Muscle layer of colon (tissue), 2 donors: Measurements from ENCODE around the gene CCL26.
"Not testable (repeated sequence)": the region's sequence is repeated elsewhere in the genome, so short reads cannot be mapped to it uniquely, and the experiment has no call there.

Experiments
- H3K27ac ChIP-seq: one replicate; pipeline ENCODE4 v1.7.0; 2013; ENCODE audit warnings: low read depth, mild to moderate bottlenecking, low read length, moderate library complexity
- H3K27me3 ChIP-seq, 2 donors: one replicate each; pipeline ENCODE4 v1.7.0; 2013; ENCODE audit warnings: low read length in 2 of 2, mild to moderate bottlenecking in 2 of 2; ENCODE audit not compliant: insufficient read depth in 2 of 2, control insufficient read depth in 1 of 2
- H3K36me3 ChIP-seq: one replicate; pipeline ENCODE4 v1.7.0; 2013; ENCODE audit warnings: mild to moderate bottlenecking, low read length; ENCODE audit not compliant: insufficient read depth
- H3K4me1 ChIP-seq: one replicate; pipeline ENCODE4 v1.7.0; 2013; ENCODE audit warnings: mild to moderate bottlenecking, low read length; ENCODE audit not compliant: insufficient read depth
- H3K4me3 ChIP-seq, 2 donors: one replicate each; pipeline ENCODE4 v1.7.0; 2013; ENCODE audit warnings: low read length in 2 of 2, low read depth in 1 of 2, mild to moderate bottlenecking in 1 of 2, moderate library complexity in 1 of 2
- H3K9ac ChIP-seq: one replicate; pipeline ENCODE4 v1.7.0; 2013; ENCODE audit warnings: low read length
- H3K9me3 ChIP-seq: one replicate; pipeline ENCODE4 v1.7.0; 2013; ENCODE audit warnings: mild to moderate bottlenecking, low read length
- donor health status: abdominal sarcoma.
- donor health status: Adenocarcinoma of cecum.

CCL26 gene

GRCh38 chr7:75788154-75788847, 16.3 kb upstream of the CCL26 start:
- not testable (repeated sequence) for H3K27ac ChIP-seq, H3K4me1 ChIP-seq, H3K4me3 ChIP-seq, H3K36me3 ChIP-seq, H3K9ac ChIP-seq, H3K27me3 ChIP-seq, H3K9me3 ChIP-seq

GRCh38 chr7:75783058-75783457, 11.0 kb upstream of the CCL26 start:
- not testable (repeated sequence) for H3K27ac ChIP-seq

DNA sequence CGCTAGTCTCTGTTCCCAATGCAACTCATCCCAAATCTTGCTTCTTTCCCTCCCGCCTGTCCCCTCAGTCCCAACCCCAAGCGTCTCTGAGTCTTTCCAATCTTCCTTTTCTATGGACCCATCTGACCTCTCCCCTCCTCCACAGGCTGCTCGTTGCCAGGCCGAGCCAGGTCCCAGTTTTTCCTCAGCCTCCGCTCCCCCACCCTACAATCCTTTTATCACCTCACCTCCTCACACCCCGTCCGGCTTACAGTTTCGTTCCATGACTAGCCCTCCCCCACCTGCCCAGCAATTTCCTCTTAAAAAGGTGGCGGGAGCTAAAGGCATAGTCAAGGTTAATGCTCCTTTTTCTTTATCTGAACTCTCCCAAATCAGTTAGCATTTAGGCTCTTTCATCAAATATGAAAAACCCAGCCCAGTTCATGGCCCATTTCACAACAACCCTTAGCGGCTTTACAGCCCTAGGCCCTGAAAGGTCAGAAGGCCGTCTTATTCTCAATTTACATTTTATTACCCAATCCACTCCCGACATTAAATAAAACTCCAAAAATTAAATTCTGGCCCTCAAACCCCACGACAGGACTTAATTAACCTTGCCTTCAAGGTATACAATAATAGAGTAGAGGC, 8.7 kb upstream of the CCL26 start:
- H3K9me3 ChIP-seq, H3K4me1 ChIP-seq, H3K9ac ChIP-seq, H3K36me3 ChIP-seq, H3K27ac ChIP-seq, H3K27me3 ChIP-seq, H3K4me3 ChIP-seq: not testable (repeated sequence)

More at GRCh38 chr7:75783058-75783457, 11.0 kb upstream of the CCL26 start:
- H3K4me3 ChIP-seq, H3K36me3 ChIP-seq, H3K27me3 ChIP-seq, H3K4me1 ChIP-seq, H3K9me3 ChIP-seq, H3K9ac ChIP-seq: not testable (repeated sequence)

DNA sequence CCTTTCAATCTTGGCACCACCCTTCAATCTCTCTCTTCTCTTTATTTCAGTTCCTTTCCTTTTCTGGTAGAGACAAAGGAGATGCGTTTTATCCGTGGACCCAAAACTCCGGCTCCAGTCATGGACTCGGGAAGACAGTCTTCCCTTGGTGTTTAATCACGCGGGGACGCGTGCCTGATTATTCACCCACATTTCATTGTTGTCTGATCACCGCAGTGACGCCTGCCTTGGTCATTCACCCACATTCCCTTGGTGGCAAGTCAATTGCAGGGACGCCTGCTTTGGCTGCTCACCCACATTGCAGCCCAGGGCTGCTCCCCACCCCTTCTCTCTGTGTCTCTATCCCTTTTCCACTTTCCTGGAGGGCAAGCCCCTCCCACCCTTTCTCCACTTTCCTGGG, 7.5 kb upstream of the CCL26 start:
- not testable (repeated sequence) for H3K9me3 ChIP-seq, H3K36me3 ChIP-seq, H3K4me1 ChIP-seq, H3K27ac ChIP-seq, H3K27me3 ChIP-seq, H3K9ac ChIP-seq, H3K4me3 ChIP-seq

DNA sequence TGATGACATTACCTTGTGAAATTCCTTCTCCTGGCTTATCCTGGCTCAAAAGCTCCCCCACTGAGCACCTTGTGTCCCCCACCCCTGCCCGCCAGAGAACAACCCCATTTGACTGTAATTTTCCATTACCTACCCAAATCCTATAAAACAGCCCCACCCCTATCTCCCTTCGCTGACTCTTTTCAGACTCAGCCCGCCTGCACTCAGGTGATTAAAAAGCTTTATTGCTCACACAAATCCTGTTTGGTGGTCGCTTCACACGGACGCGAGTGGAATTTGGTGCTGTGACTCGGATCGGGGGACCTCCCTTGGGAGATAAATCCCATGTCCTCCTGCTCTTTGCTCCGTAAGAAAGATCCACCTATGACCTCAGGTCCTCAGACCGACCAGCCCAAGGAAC, 7.0 kb upstream of the CCL26 start:
- not testable (repeated sequence) for H3K27me3 ChIP-seq, H3K27ac ChIP-seq, H3K36me3 ChIP-seq, H3K9me3 ChIP-seq, H3K9ac ChIP-seq, H3K4me3 ChIP-seq, H3K4me1 ChIP-seq

DNA sequence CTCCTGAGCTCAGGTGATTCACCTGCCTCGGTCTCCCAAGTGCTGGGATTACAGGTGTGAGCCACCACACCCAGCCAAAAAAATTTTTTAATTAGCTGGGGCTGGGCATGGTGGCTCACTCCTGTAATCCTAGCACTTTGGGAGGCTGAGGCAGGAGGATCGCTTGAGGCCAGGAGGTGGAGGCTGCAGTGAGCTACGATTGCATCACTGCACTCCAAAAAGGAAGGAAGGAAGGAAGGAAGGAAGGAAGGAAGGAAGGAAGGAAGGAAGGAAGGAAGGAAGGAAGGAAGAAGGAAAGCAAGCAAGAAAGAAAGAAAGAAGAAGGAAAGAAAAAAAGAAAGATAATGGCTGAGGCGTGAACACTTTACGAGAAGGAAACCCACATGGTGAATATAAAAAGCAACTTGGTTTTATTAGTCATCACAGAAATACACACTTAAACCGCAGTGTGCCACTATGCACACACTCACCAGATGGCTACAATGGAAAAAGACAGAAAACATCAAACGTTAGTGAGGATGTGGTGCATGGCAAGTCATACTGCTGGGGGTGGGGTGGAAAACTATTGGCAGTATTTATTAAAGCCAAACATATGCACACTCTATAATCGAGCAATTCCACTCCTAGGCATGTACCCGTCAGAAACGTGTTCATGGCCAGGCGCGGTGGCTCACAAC, 4.4 kb upstream of the CCL26 start:
- H3K27me3 ChIP-seq, result no peaks in the 10 kb centered on the region
- H3K9me3 ChIP-seq, result no peaks in the 10 kb centered on the region
- no peak overlapping the region for H3K9ac ChIP-seq
- no peaks in the 10 kb centered on the region for H3K36me3 ChIP-seq
- no peaks in the 10 kb centered on the region for H3K4me1 ChIP-seq
- no peak overlapping the region for H3K27ac ChIP-seq
- H3K4me3 ChIP-seq, result no peak overlapping the region

DNA sequence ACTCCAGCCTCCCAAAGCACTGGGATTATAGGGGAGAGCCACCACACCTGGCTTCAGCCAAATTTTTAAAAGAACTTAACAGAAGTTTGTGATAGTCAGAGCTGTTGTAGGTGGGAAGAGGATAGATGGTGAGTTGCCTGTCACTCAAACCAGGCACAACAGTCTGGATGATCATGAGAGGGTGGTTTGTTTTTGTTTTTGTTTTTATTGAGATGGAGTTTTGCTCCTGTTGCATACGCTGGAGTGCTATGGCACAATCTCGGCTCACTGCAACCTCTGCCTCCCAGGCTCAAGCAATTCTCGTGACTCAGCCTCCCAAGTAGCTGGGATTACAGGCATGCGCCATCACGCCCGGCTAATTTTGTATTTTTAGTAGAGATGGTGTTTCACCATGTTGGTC, 1.9 kb upstream of the CCL26 start:
- not testable (repeated sequence) for H3K9ac ChIP-seq, H3K4me1 ChIP-seq, H3K27me3 ChIP-seq, H3K36me3 ChIP-seq, H3K4me3 ChIP-seq, H3K9me3 ChIP-seq, H3K27ac ChIP-seq

- Histone ChIP-seq H3K4me1 (no peaks in the 10 kb centered on the region), H3K4me3 (no peak overlapping the region), H3K36me3 (no peaks in the 10 kb centered on the region), H3K27me3 (no peaks in the 10 kb centered on the region), H3K9me3 (no peaks in the 10 kb centered on the region), H3K9ac (no peak overlapping the region), H3K27ac (no peak overlapping the region)
Measured at GRCh38 chr7:75771224-75771623, 787 bp downstream of the CCL26 start.

DNA sequence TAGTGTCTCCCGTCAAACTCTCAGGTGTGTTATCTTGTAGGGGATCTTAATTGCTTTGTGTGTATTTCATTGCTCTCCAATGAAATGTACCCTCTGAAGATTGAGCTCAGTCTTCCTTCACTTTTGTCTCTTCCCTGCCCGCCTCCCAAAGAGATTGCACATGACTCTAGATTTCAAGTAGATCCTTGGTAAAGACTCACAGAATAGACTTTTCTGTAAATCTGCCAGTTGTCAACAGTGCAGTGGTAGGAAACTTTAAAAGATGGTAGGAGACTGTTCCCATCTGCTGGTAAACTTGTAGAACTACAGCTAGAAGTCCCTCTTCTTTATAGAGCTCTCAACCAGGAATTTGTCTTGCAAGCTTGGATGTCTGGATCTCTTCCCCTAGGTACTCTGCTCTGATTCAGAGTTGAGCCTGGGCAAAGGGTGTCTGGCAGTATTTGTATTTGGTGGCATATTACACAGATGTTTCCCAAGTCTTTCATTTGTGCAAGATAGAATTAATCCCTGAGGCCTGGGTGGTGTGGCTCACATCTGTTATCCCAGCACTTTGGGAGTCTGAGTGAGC, 9.6 kb downstream of the CCL26 start:
- no peak overlapping the region for H3K27ac ChIP-seq

DNA sequence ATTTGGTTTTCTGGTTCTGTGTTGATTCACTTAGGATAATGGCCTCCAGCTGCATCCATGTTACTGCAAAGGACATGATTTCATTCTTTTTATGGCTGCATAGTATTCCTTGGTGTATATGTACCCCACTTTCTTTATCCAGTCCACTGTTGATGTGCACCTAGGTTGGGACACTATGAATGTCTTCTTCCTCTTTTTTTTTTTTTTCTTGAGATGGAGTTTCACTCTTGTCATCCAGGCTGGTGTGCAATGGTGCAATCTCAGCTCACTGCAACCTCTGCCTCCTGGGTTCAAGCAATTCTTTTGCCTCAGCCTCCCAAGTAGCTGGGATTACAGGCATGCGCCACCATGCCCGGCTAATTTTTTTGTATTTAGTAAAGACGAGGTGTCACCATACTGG, 10.2 kb downstream of the CCL26 start:
- not testable (repeated sequence) for H3K9me3 ChIP-seq, H3K9ac ChIP-seq, H3K36me3 ChIP-seq, H3K27ac ChIP-seq, H3K27me3 ChIP-seq, H3K4me3 ChIP-seq, H3K4me1 ChIP-seq

More for the DNA sequence above, 9.6 kb downstream of the CCL26 start:
- no peaks in the 10 kb centered on the region for H3K36me3 ChIP-seq
- no peaks in the 10 kb centered on the region for H3K9me3 ChIP-seq
- no peak overlapping the region for H3K9ac ChIP-seq
- H3K4me1 ChIP-seq, result no peaks in the 10 kb centered on the region
- H3K27me3 ChIP-seq, result no peaks in the 10 kb centered on the region
- no peak overlapping the region for H3K4me3 ChIP-seq

- Histone ChIP-seq H3K27ac (no peak overlapping the region), H3K27me3 (no peaks in the 10 kb centered on the region), H3K4me1 (no peaks in the 10 kb centered on the region), H3K36me3 (no peaks in the 10 kb centered on the region), H3K9ac (no peak overlapping the region), H3K4me3 (no peak overlapping the region), H3K9me3 (no peaks in the 10 kb centered on the region)
Measured at GRCh38 chr7:75758491-75758890, 13.5 kb downstream of the CCL26 start.
